NCI-H526 treated with DMSO at 0.1 percent for 48 hours (cell line): ENCODE results near the gene C2CD4C.
"Not testable (repeated sequence)": the region's sequence is repeated elsewhere in the genome, so short reads cannot be mapped to it uniquely, and the experiment has no call there.

Experiments
- DNase-seq: peaks from one replicate; lab custom pipeline; 2025; lab: John Stamatoyannopoulos, UW

The C2CD4C gene

GRCh38 chr19:366205-366783 is 42.7 kb downstream of the C2CD4C start:
- DNase-seq = no peak

- no peak for DNase-seq
Measured at GRCh38 chr19:364496-365287, 44.3 kb downstream of the C2CD4C start.

DNA sequence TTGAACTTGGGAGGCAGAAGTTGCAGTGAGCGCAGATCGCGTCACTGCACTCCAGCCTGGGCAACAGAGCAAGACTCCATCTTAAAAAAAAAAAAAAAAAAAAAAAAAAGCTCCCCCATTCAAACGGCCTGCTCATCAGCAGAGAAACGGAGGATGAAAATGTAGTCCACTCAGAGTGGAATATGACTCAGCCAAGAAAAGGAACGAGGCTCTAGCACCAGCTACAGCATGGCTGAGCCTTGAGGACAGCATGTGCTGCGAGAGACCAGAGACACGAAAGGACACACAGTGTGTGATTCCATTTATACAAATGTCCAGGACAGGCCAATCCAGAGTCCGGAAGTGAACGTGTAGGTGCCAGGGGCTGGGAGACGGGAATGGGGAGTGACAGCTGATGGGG is 46.3 kb downstream of the C2CD4C start:
- DNase-seq = no peak

- DNase-seq = no peak
Measured at GRCh38 chr19:362154-362553, 46.8 kb downstream of the C2CD4C start.

- DNase-seq = no peak
Measured at GRCh38 chr19:359653-359925, 49.4 kb downstream of the C2CD4C start.

DNA sequence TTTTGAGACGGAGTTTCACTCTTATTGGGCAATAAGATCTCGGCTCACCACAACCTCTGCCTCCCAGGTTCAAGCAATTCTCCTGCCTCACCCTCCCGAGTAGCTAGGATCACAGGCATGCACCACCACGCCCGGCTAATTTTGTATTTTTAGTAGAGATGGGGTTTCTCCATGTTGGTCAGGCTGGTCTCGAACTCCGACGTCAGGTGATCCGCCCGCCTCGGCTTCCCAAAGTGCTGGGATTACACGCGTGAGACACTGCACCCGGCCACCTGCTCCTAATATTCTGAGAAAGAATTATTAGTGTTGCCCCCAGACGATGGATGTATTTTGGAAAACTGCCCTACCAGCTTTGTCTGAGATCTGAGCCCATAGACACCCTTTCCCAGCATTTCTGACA is 53.4 kb downstream of the C2CD4C start:
- not testable (repeated sequence) for DNase-seq
